ENCODE measurements around the gene TXNDC2. TPM values are rescaled to one million over a fixed set of nuclear protein-coding genes. Genes with fewer than 3 reads are reported as not detected.

Gene TXNDC2
- not detected for total RNA-seq

DNA sequence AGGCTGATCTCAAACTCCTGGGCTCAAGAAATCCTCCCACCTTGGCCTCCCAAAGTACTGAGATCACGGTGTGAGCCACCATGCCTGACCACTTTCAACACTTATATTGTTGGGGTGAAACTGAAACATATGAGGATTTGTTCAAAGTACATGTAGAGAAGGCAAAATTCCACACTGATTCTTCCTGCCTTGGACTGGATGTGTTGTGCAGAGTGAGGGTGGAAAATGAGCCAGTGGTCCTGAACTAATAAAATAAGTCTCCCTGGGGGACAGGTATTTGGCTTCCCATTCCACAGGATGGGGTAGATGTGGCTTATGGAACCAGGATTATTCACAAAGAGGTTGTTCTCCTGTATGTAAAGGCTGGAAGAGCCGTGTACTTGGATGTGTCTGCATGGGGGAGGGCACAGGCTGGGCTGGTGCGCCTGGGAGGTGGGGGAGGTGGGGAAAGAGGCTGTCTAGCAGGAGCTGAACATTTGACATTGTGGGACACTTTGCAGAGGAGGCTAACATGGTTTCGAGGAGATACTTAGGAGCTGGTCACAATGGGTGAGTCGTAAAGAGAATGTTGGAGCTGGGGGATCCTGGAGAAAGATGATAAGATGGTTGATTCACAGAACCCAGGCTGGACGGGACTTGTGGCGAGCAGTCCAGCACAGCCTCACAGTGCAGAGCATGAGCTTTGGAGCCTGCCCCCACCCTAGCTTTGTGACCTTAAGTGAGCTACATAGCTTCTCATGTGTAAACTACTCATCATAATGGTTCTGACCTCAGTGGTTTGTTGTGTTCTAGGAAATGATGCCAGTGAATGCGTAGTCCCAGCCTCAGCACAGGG, at the start of gene TXNDC2:
TXNDC2 (plus strand) TSS at position 804 of the 835 bp plus-strand sequence. CDS start 708 bp downstream, outside the sequence.

DNA sequence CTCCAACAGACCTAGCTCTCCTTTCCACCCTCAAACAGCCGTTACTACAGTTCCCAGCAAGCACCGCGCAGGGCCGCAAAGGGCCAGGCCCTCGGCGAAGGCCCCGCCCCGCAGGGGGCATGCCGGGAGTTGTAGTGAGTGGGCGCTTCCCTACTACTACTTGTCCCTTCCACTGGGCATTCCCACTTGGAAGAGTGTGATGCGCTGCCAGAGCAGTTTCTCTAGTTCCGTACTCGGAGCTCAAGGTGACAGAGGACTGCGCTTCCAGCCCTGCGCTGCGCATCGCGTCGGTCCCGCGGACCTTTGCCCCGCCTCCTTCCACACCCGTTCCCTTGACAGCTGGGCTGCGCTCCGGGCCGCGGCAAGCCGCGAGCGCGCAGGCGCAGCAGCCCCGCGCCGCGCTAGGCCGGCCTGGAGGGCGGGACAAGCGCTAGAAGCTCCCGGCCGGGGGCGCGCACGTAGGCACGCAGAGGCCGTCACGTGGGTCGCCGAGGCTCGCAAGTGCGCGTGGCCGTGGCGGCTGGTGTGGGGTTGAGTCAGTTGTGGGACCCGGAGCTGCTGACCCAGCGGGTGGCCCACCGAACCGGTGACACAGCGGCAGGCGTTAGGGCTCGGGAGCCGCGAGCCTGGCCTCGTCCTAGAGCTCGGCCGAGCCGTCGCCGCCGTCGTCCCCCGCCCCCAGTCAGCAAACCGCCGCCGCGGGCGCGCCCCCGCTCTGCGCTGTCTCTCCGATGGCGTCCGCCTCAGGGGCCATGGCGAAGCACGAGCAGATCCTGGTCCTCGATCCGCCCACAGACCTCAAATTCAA, 28.0 kb downstream of the TXNDC2 start, which contains the start of gene VAPA:
VAPA (plus strand) TSS at position 491 of the 808 bp plus-strand sequence; CDS start at position 732, 241 bp downstream.

Small RNA genes lying within 50 kb of the gene (small RNA-seq; reads per million reads assigned to genes)
- not detected for gene RNA5SP449 (ENCODE audit: low replicate concordance)
- not detected for gene RNA5SP450 (ENCODE audit: low replicate concordance)

Other genes starting within 250 kb of the TXNDC2 start
- 19.7 TPM for gene RAB31, start 177.7 kb upstream of the TXNDC2 start, total RNA-seq
- gene VAPA, start 28.0 kb downstream of the TXNDC2 start, total RNA-seq: 164 TPM